Activated naive CD4-positive, alpha-beta T cell treated with anti-CD3 and anti-CD28 coated beads, Interleukin-2, amount 50 U/mL, for 16 hours (primary cell): ENCODE results near the gene SNRPA.
"Not testable (repeated sequence)": the region's sequence is repeated elsewhere in the genome, so short reads cannot be mapped to it uniquely, and the experiment has no call there.

ENCODE experiments used
- DNase-seq: peaks from one replicate; pipeline ENCODE4 v3.0.0-alpha.2; 2020

Gene SNRPA

GRCh38 chr19:40747536-40747935, 3.5 kb upstream of the SNRPA start:
- no peak for DNase-seq

DNA sequence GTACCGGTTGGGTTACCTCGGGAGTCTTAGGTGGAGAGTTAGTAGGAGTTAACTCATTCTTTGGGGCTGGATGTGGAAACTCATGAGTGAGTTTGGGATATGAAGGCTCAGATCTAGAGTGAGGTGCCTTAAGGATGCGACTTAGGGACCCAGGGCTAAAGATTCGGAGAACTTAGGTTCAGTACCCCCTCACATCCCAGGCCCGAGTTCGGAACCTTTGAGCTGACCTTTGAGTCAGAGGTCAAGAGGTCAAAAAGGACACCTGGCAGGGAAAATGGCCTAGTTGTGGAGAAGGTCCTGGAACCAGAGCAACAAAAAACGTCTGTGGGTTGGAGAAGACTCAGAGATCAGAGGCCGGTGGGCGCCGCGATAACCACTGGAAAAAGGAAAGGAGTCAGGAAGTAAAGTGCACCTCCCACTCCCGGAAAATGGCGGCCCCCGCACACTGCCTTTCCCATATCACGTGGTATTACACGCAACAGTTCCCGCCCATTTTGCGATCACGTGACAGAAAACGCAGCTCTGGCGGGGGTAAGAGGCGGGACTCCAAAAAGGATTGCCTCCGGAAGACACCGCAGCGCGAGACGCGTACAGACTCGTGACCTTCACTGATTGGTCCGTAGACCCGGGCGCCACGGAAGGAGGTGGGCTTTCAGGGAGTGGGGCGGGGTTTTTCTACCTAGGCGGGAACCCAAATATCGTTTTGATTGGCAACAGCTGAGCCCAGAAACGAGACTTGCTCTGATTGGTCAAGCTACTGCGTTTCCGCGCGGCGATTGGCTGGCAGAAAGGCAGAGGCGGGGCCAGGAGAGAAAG, 737 bp upstream of the SNRPA start, which contains the start of gene ACTMAP:
ACTMAP (minus strand) TSS at position 420 of the 816 bp plus-strand sequence. CDS start 674 bp downstream, outside the sequence.
- DNase-seq, result peak; percentile 99

DNA sequence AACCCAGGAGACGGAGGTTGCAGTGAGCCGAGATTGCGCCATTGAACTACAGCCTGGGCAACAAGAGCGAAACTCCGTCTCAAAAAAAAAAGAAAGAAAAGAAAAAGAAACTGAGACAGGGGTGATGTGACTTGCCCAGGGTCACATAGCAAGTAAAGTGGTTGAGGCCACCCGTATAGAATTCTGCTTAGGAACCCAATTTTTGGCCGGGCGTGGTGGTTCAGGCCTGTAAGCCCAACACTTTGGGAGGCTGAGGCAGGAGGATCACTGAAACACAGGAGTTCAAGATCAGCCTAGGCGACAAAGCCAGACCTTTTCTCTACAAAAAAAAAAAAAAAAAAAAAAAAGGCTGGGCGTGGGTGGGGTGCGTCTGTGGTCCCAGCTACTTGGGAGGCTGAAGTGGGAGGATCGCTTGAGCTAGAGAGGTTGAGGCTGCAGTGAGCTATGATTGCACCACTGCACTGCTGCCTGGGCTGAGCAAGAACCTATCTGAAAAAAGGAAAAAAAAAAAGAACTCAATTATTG, 1.3 kb downstream of the SNRPA start:
- DNase-seq, result no peak

DNA sequence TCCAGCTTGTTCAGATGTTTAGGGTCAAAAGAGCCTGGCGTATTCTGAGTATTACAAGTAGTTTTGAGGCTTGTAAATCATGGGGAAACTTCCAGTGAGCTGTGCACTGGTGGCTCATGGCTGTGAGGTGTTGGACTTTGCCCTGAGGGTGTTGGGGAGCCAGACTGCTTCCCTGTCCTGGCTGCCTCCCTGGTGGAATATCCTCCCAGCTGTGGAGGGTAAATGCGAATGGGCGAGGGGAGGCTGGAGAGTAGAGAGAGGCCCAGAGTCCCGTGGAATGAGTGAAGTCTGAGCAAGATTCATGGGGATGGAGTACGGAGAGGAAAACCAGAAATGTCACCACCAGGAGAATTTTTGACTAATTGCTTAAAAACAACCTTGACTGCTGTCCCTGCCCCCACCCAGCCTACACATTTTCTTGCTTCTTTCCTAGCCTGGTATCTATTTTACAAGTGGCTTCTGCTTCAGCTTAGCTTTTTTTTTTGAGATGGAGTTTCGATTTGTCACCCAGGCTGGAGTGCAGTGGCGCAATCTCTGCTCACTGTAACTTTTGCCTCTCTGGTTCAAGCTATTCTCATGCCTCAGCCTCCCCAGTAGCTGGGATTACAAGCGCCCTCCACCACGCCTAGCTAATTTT, 3.7 kb downstream of the SNRPA start:
- peak; percentile 77 for DNase-seq

DNA sequence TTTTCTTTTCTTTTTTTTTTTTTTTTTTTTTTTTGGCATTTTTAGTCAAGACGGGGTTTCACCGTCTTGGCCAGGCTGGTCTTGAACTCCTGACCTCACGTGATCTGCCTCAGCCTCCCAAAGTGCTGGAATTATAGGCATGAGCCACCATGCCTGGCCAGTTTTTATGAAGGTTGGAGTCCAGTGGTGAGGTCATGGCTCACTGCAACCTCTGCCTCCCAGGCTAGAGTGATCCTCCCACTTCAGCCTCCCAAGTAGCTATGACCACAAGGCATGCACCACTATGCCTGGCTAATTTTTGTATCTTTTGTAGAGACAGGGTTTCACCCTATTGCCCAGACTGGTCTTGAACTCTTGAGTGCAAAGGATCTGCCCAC, 4.2 kb downstream of the SNRPA start:
- DNase-seq, result no peak

DNA sequence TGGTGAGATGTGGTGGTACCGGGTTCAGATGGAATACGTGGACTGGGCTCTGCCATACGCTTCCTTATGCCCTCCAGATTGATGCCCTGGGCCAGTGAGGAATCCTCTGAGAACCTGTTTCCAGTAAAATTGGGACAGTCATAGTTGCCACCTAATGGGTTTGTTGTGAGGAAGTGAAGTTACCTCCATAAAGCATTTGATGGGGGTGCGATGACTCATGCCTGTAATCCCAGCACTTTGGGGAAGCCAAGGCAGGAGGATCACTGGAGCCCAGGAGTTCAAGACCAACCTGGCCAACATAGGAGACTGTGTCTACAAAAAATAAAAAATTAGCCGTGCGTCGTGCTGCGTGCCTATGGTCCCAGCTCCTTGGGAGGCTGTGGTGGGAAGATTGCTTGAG, 4.8 kb downstream of the SNRPA start:
- DNase-seq, result no peak

GRCh38 chr19:40756502-40757110, 5.6 kb downstream of the SNRPA start:
- no peak for DNase-seq

DNA sequence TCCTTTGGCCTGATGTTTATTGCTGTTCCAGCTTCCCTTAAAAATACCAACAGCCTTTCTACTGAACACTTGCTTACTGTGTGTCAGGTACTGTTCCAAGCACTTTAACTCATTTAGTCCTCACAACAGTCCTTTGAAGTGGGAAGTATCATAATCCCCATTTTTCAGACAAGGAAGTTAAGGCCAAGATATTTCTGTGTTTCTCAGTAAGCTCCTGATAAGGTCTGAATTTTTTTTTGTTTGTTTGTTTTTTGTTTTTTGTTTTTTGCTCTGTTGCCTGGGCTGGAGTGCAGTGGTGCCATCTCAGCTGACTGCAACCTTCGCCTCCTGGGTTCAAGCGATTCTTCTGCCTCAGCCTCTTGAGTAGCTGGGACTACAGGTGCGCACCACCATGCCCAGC, 7.5 kb downstream of the SNRPA start:
- DNase-seq, result no peak

DNA sequence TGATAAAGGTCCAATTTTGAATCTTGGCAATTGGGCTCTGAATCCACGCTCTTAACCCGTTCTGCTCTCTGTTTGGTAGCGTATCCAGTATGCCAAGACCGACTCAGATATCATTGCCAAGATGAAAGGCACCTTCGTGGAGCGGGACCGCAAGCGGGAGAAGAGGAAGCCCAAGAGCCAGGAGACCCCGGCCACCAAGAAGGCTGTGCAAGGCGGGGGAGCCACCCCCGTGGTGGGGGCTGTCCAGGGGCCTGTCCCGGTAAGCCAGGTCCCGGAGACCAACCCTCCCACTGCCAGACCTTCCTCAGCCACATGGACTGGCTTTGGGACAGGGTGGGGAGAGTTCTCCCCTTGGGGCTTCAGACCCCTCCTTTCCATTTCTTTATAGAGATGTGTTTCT, 8.3 kb downstream of the SNRPA start:
- DNase-seq, result no peak

GRCh38 chr19:40762754-40763470, 11.9 kb downstream of the SNRPA start:
- DNase-seq, result no peak

GRCh38 chr19:40763526-40763925, 12.5 kb downstream of the SNRPA start:
- DNase-seq, result no peak

DNA sequence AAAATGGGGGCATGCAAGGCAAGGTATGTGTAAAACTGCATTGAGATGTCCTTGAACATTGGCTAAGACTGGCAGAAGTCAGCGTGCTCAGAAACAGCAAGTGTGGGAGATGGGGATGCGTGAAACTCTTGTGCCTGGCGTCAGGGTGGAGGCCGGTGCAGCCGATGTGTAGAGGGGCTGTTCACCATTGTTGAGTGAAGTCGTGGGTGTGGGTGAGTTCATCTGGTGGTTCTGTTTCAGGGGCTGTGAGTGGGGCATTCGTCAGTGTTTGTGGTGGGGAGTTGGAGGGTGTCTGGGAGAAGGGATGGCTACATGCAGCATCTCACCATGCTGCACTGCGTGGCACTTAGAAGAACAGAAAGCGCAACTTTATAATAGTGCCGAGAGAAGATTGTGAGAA, 13.0 kb downstream of the SNRPA start:
- DNase-seq, result no peak

DNA sequence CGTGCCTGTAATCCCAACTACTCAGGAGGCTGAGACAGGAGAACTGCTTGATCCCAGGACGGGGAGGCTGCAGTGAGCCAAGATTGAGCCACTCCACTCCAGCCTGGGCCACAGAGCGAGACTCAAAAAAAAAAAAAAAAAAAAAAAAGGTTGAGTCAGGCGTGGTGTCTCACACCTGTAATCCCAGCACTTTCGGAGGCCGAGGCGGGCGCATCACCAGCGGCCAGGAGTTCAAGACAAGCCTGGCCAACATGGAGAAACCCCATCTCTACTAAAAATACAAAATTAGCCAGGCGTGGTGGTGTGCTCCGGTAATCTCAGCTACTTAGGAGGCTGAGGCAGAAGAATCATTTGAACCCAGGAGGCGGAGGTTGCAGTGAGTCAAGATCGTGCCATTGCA, 15.4 kb downstream of the SNRPA start:
- not testable (repeated sequence) for DNase-seq

DNA sequence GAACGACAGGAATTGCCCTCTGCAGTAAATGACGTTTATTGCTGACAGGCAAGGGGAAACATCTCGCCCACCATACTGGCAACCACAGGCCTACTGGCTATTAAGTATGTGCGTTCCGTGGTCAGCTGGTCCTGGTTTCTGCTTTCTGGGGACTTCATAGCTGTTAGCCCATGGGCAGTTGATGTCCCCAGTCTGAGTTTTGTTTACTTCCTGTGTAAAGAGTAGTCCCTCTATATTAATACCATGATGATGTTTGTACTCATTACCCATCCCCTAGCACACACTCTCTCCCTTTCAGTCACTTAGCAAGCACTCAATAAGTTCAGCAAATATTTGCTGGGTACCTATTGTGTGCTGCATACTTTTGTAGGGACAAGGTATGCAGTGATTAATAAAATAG, 17.9 kb downstream of the SNRPA start:
- DNase-seq, result no peak

- DNase-seq, result not testable (repeated sequence)
Measured at GRCh38 chr19:40771101-40771862, 20.3 kb downstream of the SNRPA start.

GRCh38 chr19:40774916-40775631, 24.1 kb downstream of the SNRPA start, which contains the start of gene MIA:
MIA (plus strand) TSS chr19:40775521; CDS start chr19:40775543, 22 bp downstream.
- DNase-seq, result no peak

GRCh38 chr19:40775632-40776022, 24.6 kb downstream of the SNRPA start:
- DNase-seq, result no peak

- no peak for DNase-seq
Measured at GRCh38 chr19:40776364-40776763, 25.4 kb downstream of the SNRPA start.

GRCh38 chr19:40776932-40777644, 26.1 kb downstream of the SNRPA start:
- DNase-seq, result peak; percentile 86

- DNase-seq, result no peak
Measured at GRCh38 chr19:40777645-40777936, 26.6 kb downstream of the SNRPA start.
